Retinal pigment epithelial cell (primary cell): ENCODE measurements around the gene STXBP6.

Experiments
- DNase-seq: peaks from one replicate; pipeline ENCODE4 v3.0.0-alpha.2; 2010; ENCODE audit warnings: low read depth
- H3K4me3 ChIP-seq: 2 replicates; pipeline ENCODE4 v1.5.1; 2011; ENCODE audit warnings: mild to moderate bottlenecking, low read length, control low read depth, moderate library complexity
- TF ChIP-seq, protein P1 (sequence below): conservative IDR thresholded peaks from 2 replicates; pipeline ENCODE4 v1.5.1; 2011; ENCODE audit warnings: low read depth, low read length, control low read depth, inconsistent platforms

Gene STXBP6

DNA sequence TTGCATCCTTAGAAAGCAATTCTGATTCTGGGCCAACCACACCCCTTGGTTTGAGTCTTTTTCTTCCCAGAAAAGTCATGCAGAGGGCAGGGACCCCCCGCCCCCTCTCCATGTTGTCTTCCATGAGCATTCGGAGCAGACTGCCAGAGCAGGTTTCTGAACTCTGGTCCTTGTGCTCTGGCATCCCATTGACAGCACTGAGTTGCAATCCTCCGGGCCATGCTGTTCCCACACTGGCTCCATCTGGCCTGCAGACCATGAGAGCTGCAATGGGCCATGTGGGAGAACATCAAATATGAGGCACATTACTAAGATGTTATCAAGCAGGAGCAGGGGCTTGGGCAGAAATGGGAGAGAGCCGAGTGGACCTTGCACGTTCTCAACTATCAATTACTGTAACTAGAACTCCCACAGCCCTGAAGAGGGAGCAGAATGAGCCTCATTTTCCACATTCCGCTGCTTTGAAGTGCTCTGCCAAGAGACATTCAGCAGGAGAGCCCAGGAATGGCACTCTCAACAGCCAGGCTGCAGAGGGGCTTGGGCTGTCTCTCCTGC is 157.4 kb downstream of the STXBP6 start:
- TF ChIP-seq, protein P1, sequence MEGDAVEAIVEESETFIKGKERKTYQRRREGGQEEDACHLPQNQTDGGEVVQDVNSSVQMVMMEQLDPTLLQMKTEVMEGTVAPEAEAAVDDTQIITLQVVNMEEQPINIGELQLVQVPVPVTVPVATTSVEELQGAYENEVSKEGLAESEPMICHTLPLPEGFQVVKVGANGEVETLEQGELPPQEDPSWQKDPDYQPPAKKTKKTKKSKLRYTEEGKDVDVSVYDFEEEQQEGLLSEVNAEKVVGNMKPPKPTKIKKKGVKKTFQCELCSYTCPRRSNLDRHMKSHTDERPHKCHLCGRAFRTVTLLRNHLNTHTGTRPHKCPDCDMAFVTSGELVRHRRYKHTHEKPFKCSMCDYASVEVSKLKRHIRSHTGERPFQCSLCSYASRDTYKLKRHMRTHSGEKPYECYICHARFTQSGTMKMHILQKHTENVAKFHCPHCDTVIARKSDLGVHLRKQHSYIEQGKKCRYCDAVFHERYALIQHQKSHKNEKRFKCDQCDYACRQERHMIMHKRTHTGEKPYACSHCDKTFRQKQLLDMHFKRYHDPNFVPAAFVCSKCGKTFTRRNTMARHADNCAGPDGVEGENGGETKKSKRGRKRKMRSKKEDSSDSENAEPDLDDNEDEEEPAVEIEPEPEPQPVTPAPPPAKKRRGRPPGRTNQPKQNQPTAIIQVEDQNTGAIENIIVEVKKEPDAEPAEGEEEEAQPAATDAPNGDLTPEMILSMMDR, result no peak
- DNase-seq, result no peak

DNA sequence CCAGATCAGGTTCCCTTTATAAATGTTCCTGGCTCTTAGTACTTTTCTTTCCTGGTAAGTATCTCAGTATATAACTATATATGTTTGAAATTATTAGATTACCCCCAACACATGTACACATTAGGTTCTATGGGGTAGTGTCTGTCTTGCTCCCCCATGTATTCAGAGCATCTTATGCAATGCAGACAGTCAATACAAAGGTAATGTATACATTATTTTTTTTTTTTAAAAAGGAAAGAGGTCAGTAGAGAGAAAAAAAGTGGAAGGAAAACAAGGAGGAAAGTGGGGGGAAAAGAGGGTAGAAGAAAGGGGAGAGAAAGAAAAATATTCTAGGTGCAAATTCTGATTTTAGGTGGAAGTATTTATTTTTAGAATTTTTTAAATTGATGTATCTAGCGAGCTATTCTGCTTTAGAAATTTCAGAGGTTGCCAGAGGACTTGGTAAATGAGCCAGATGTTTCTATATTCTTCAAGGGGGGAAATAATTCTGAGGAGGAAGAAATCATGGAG is 157.9 kb downstream of the STXBP6 start:
- no peak for DNase-seq
- H3K4me3 ChIP-seq, result no peak overlapping the region
- TF ChIP-seq, protein P1, result no peak

More for the DNA sequence above, 157.4 kb downstream of the STXBP6 start:
- H3K4me3 ChIP-seq, result no peak overlapping the region

DNA sequence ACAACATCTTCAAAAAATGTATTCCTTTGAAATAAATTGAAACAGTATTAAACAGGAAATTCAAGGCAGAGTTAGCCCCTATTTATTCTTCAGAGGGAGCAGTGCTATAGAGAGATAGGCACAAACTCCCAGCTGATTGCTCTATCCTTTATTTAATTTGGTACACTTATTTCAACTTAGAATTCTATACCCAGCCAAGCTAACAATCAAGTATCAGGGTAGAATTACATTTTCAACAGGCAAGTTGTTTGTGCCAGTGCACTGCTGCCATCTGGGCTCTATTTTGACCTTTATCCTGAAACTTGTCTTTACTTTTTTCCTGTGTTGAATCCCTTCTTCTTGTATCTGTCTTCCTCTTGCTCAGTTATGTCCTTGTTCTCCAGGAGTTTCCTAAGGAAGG is 159.2 kb downstream of the STXBP6 start:
- DNase-seq, result no peak
- no peak overlapping the region for H3K4me3 ChIP-seq
- TF ChIP-seq, protein P1, result no peak

DNA sequence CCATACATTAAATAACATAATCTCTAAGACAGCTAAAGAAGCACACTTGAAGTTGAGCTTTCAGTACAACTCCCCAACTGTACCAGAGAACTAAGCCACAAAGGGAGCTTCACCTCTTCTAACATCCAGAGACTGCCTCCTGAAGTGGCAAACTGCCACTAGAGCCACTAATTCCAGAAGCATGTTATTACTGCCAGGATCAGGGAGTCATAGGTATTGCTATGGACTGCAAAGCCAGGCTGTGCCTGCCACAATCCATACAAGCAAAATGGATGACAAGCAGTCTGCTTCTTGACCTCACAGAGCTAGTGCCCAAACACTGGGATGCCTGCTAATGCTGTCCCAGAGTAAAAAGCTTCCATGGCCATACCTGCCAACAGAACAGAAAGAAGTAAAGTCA is 160.1 kb downstream of the STXBP6 start:
- TF ChIP-seq, protein P1, result no peak
- peak; percentile 84 for DNase-seq
- no peak overlapping the region for H3K4me3 ChIP-seq

DNA sequence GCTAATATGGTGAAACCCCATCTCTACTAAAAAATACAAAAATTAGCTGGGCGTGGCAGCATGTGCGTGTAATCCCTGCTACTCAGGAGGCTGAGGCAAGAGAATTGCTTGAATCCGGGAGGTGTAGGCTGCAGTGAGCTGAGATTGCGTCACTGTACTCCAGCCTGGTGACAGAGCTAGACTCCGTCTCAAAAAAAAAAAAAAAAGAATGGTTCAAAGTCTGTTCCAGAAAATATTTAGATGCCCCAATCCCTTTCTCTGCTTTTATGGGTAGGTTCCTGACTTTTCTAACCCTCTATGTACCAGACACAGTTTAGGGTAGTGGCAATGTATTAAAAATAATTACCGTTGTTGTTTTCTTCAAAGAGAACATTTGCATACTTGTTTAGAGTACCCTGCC is 161.4 kb downstream of the STXBP6 start:
- H3K4me3 ChIP-seq, result no peak overlapping the region
- no peak for DNase-seq
- TF ChIP-seq, protein P1, result no peak

DNA sequence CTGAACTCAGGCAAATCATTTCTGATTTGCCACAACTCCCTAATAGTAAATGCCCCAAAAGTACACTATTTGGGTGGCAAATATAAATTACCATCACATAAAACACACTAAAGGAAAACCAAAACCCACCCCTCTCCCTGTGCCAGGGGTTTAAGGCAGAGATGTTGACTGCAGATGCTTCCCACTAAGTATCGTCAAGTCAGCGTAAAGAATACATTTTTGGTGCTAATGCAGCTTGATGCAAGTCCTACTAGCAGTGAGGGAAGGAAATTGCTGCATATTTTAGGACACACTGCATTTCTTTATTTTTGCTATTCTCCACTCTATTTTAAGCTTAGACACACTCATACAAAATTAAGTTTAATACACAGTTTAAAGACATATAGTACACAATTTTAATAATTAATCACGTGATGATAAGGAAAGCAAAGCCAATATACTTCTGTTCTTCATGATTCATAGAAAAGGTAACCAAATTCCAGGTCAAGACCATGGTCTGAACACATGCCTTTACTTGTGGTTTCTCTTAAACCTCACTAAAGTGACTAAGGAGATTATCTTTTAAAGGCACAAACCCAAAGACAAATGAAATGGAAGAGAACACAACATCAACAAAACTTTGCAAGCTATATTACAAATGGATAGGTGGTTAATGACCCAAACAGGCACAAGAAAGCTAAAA is 162.2 kb downstream of the STXBP6 start:
- no peak overlapping the region for H3K4me3 ChIP-seq
- TF ChIP-seq, protein P1, result no peak
- peak; percentile 63 for DNase-seq

DNA sequence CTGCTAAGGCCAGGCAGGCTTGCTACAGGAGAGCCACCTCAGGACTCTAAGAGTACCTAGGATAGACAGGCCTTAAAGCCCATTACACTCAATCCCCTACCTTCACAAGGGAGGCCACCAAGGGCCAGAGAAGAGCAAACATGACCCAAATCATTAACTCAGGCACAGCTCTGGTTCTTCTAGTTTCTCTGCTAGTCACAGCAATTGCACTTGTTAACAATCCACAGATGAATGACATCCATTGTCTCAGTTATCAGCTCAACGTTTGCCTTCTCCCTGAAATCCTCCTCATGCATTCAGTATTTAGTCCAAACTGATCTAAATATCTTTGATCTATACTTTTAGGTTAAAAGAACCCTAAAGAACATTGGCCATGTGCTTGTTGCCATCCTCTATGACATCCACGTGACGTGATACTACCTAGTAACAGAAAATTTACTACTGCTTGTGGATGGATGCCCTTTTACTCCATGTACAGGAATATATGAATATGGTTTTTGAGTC is 164.5 kb downstream of the STXBP6 start:
- TF ChIP-seq, protein P1, result no peak
- no peak overlapping the region for H3K4me3 ChIP-seq
- DNase-seq, result no peak
